ENCODE measurements around the gene ENPP4. TPM values are rescaled to one million over a fixed set of nuclear protein-coding genes. Genes with fewer than 3 reads are reported as not detected.

ENPP4 gene
- total RNA-seq, 1 donor, result 6.5 TPM

GRCh38 chr6:46172176-46172575 lies 42.4 kb downstream of the ENPP4 start:
- Histone ChIP-seq H2AFZ (ENCODE audit: low read length) (no peak overlapping the region), H3K4me1 (ENCODE audit: insufficient read depth, low read length) (peaks cover 8% of the 10 kb centered on the region), H3K36me3 (ENCODE audit: insufficient read depth, low read length) (no peaks in the 10 kb centered on the region), H3K27me3 (ENCODE audit: insufficient read depth, low read length) (peaks cover 45% of the 10 kb centered on the region), H3K4me2 (ENCODE audit: insufficient read depth, low read length) (no peak overlapping the region), H3K9me3 (ENCODE audit: low read depth, low read length) (no peaks in the 10 kb centered on the region), H3K27ac (ENCODE audit: low read depth, low read length) (no peak overlapping the region), H4K20me1 (ENCODE audit: insufficient read depth, low read length) (no peaks in the 10 kb centered on the region), H3K79me2 (ENCODE audit: insufficient read depth, low read length) (no peaks in the 10 kb centered on the region), H3K4me3 (ENCODE audit: insufficient read depth, low read length) (no peak overlapping the region)
- TF ChIP-seq CTCF (IDR thresholded peaks at IDR 0.05; ENCODE audit: extremely low read depth, low read depth, low read length), result no peak
- DNase-seq (ENCODE audit: insufficient read length, low spot score, missing footprints), result no peak

- Histone ChIP-seq H3K9me3 (ENCODE audit: low read depth, low read length) (no peaks in the 10 kb centered on the region), H3K4me2 (ENCODE audit: insufficient read depth, low read length) (no peak overlapping the region), H3K36me3 (ENCODE audit: insufficient read depth, low read length) (no peaks in the 10 kb centered on the region), H3K27ac (ENCODE audit: low read depth, low read length) (no peak overlapping the region), H3K79me2 (ENCODE audit: insufficient read depth, low read length) (no peaks in the 10 kb centered on the region), H3K4me3 (ENCODE audit: insufficient read depth, low read length) (no peak overlapping the region), H4K20me1 (ENCODE audit: insufficient read depth, low read length) (no peaks in the 10 kb centered on the region), H3K4me1 (ENCODE audit: insufficient read depth, low read length) (peaks cover 8% of the 10 kb centered on the region), H3K27me3 (ENCODE audit: insufficient read depth, low read length) (peaks cover 47% of the 10 kb centered on the region), H2AFZ (ENCODE audit: low read length) (no peak overlapping the region)
- DNase-seq (ENCODE audit: insufficient read length, low spot score, missing footprints), result no peak
- no peak for TF ChIP-seq CTCF (IDR thresholded peaks at IDR 0.05; ENCODE audit: extremely low read depth, low read depth, low read length)
These were observed 45.1 kb downstream of the ENPP4 start for GRCh38 chr6:46174904-46175303.

- Histone ChIP-seq H4K20me1 (ENCODE audit: insufficient read depth, low read length) (no peaks in the 10 kb centered on the region), H3K27me3 (ENCODE audit: insufficient read depth, low read length) (peaks cover 50% of the 10 kb centered on the region), H3K36me3 (ENCODE audit: insufficient read depth, low read length) (no peaks in the 10 kb centered on the region), H3K79me2 (ENCODE audit: insufficient read depth, low read length) (no peaks in the 10 kb centered on the region), H3K4me2 (ENCODE audit: insufficient read depth, low read length) (no peak overlapping the region), H2AFZ (ENCODE audit: low read length) (no peak overlapping the region), H3K4me3 (ENCODE audit: insufficient read depth, low read length) (no peak overlapping the region), H3K4me1 (ENCODE audit: insufficient read depth, low read length) (peaks cover 4% of the 10 kb centered on the region), H3K9me3 (ENCODE audit: low read depth, low read length) (no peaks in the 10 kb centered on the region), H3K27ac (ENCODE audit: low read depth, low read length) (no peak overlapping the region)
- TF ChIP-seq CTCF (IDR thresholded peaks at IDR 0.05; ENCODE audit: extremely low read depth, low read depth, low read length), result no peak
- no peak for DNase-seq (ENCODE audit: insufficient read length, low spot score, missing footprints)
These were observed 45.7 kb downstream of the ENPP4 start for GRCh38 chr6:46175446-46175845.

- H3K9me3 ChIP-seq (ENCODE audit: low read depth, low read length), result no peaks in the 10 kb centered on the region
- H3K4me3 ChIP-seq (ENCODE audit: insufficient read depth, low read length), result no peak overlapping the region
- no peaks in the 10 kb centered on the region for H3K4me1 ChIP-seq (ENCODE audit: insufficient read depth, low read length)
- peaks cover 46% of the 10 kb centered on the region for H3K27me3 ChIP-seq (ENCODE audit: insufficient read depth, low read length)
- no peak overlapping the region for H3K27ac ChIP-seq (ENCODE audit: low read depth, low read length)
- H3K36me3 ChIP-seq (ENCODE audit: insufficient read depth, low read length), result no peaks in the 10 kb centered on the region
- no peaks in the 10 kb centered on the region for H4K20me1 ChIP-seq (ENCODE audit: insufficient read depth, low read length)
- TF ChIP-seq CTCF (IDR thresholded peaks at IDR 0.05; ENCODE audit: extremely low read depth, low read depth, low read length), result no peak
- no peak overlapping the region for H3K4me2 ChIP-seq (ENCODE audit: insufficient read depth, low read length)
- no peak overlapping the region for H2AFZ ChIP-seq (ENCODE audit: low read length)
- no peaks in the 10 kb centered on the region for H3K79me2 ChIP-seq (ENCODE audit: insufficient read depth, low read length)
- no peak for DNase-seq (ENCODE audit: insufficient read length, low spot score, missing footprints)
These were observed 46.2 kb downstream of the ENPP4 start for GRCh38 chr6:46175976-46176375.
